ENCODE results near the gene CACNA1A.

The CACNA1A gene

GRCh38 chr19:13370948-13371347, 135.3 kb downstream of the CACNA1A start:
- Histone ChIP-seq H3K9me3 (ENCODE audit: control insufficient read depth, insufficient read depth, low read depth, low read length) (no peaks in the 10 kb centered on the region), H3K27ac (ENCODE audit: extremely low read depth, low read depth, low read length) (no peak overlapping the region), H3K36me3 (ENCODE audit: control insufficient read depth in 2 of 2, insufficient read depth in 1 of 2, low read length in 2 of 2) (no peaks in the 10 kb centered on the region), H3K4me3 (ENCODE audit: low read depth, low read length) (no peak overlapping the region), H3K4me1 (ENCODE audit: control insufficient read depth, insufficient read depth, low read length) (no peaks in the 10 kb centered on the region)
- TF ChIP-seq ZSCAN30 (tag by site-specific recombination; IDR thresholded peaks at IDR 0.05) (no peak), ZNF2 (tag by site-specific recombination; IDR thresholded peaks at IDR 0.05) (no peak), ZBTB20 (tag by site-specific recombination; IDR thresholded peaks at IDR 0.05) (no peak), ZNF629 (tag by site-specific recombination; IDR thresholded peaks at IDR 0.05) (no peak), ZNF274 (IDR thresholded peaks at IDR 0.05; ENCODE audit: low read length) (no peak), ZNF274 (tag by site-specific recombination; IDR thresholded peaks at IDR 0.05; ENCODE audit: borderline replicate concordance) (no peak), GLI2 (tag by site-specific recombination; IDR thresholded peaks at IDR 0.05; ENCODE audit: borderline replicate concordance, low read depth) (no peak), REPIN1 (tag by site-specific recombination; IDR thresholded peaks at IDR 0.05; ENCODE audit: low read depth) (no peak)
- ChIA-PET POLR2A (no interaction called here), CTCF (interaction anchor here (0.6 kb wide), 1 partner anchor 605 kb away, joined by 3 read pairs; no protein-coding TSS in a partner anchor)

GRCh38 chr19:13366529-13367143, 139.6 kb downstream of the CACNA1A start:
- Histone ChIP-seq H3K27ac (ENCODE audit: extremely low read depth, low read depth, low read length) (no peak overlapping the region), H3K4me1 (ENCODE audit: control insufficient read depth, insufficient read depth, low read length) (no peaks in the 10 kb centered on the region), H3K36me3 (ENCODE audit: control insufficient read depth in 2 of 2, insufficient read depth in 1 of 2, low read length in 2 of 2) (no peaks in the 10 kb centered on the region), H3K4me3 (ENCODE audit: low read depth, low read length) (no peak overlapping the region), H3K9me3 (ENCODE audit: control insufficient read depth, insufficient read depth, low read depth, low read length) (no peaks in the 10 kb centered on the region)
- CTCF ChIA-PET: interaction anchor here (0.7 kb wide), 2 partner anchors 225 to 510 kb away, joined by 3 to 5 read pairs; partner anchors contain the start of gene NANOS3
- TF ChIP-seq ZNF654 (tag by site-specific recombination; IDR thresholded peaks at IDR 0.05; ENCODE audit: low read depth) (peak; percentile 60), SALL2 (tag by site-specific recombination; IDR thresholded peaks at IDR 0.05; ENCODE audit: borderline replicate concordance) (no peak), PRDM1 (tag by site-specific recombination; IDR thresholded peaks at IDR 0.05) (no peak), TSHZ1 (tag by site-specific recombination; IDR thresholded peaks at IDR 0.05; ENCODE audit: borderline replicate concordance) (no peak), ZNF324 (tag by site-specific recombination; IDR thresholded peaks at IDR 0.05) (no peak), CTCF (tag by site-specific recombination; IDR thresholded peaks at IDR 0.05) (0 out of 2 replicates have a peak, but pooled peaks have one; percentile 19)
- POLR2A ChIA-PET: no interaction called here

GRCh38 chr19:13363954-13364353, 142.3 kb downstream of the CACNA1A start:
- no peaks in the 10 kb centered on the region for H3K4me1 ChIP-seq (ENCODE audit: control insufficient read depth, insufficient read depth, low read length)
- POLR2A ChIA-PET: interaction anchor here (0.6 kb wide), 1 partner anchor 157 kb away, joined by 4 read pairs; no protein-coding TSS in a partner anchor
- TF ChIP-seq ZNF555 (tag by site-specific recombination; conservative IDR thresholded peaks at IDR 0.05) (no peak), ZBTB17 (tag by site-specific recombination; IDR thresholded peaks at IDR 0.05) (no peak), ZNF677 (tag by site-specific recombination; IDR thresholded peaks at IDR 0.05) (no peak), ZNF560 (tag by site-specific recombination; IDR thresholded peaks at IDR 0.05; ENCODE audit: borderline replicate concordance) (no peak), ZNF596 (tag by site-specific recombination; IDR thresholded peaks at IDR 0.05) (no peak), ZNF391 (tag by site-specific recombination; IDR thresholded peaks at IDR 0.05; ENCODE audit: borderline replicate concordance, low read depth) (no peak), ZNF449 (tag by site-specific recombination; IDR thresholded peaks at IDR 0.05) (no peak), ZNF398 (tag by site-specific recombination; IDR thresholded peaks at IDR 0.05) (no peak), ZSCAN30 (tag by site-specific recombination; IDR thresholded peaks at IDR 0.05) (no peak), ZNF354C (tag by site-specific recombination; IDR thresholded peaks at IDR 0.05; ENCODE audit: borderline replicate concordance, low read depth) (no peak)

More at GRCh38 chr19:13363954-13364353, 142.3 kb downstream of the CACNA1A start:
- H3K4me3 ChIP-seq (ENCODE audit: low read depth, low read length): no peak overlapping the region
- H3K27ac ChIP-seq (ENCODE audit: extremely low read depth, low read depth, low read length): no peak overlapping the region
- CTCF ChIA-PET: no interaction called here
- H3K36me3 ChIP-seq (ENCODE audit: control insufficient read depth in 2 of 2, insufficient read depth in 1 of 2, low read length in 2 of 2): no peaks in the 10 kb centered on the region
- no peaks in the 10 kb centered on the region for H3K9me3 ChIP-seq (ENCODE audit: control insufficient read depth, insufficient read depth, low read depth, low read length)

Data from HEK293 (cell line).